ENCODE data around the gene WDR70.
"Not testable (repeated sequence)": the region's sequence is repeated elsewhere in the genome, so short reads cannot be mapped to it uniquely, and the experiment has no call there.

Gene WDR70

GRCh38 chr5:37511646-37512045 lies 132.5 kb downstream of the WDR70 start:
- in situ Hi-C loops (cut with MboI; ENCODE audit: low sequenced_read_pairs) = no loop called here

DNA sequence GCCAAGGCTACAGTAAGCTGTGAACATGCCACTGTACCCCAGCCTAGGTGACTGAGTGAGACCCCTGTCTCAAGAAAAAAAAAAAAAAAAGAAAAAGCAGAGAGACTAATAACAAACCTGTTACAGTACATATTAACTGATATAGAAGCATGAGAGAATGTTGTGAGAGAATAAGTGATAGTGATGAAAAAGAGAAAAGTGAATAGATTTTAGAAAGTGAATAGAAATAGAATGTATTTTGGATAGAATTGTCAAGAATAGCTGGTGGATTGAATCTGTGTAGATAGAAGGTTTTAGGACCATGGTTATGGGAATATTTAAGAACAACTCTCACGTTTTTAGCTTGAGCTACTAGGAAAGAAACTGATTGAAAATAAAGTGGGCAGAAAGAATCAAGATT lies 135.8 kb downstream of the WDR70 start:
- in situ Hi-C loops (cut with MboI; ENCODE audit: low sequenced_read_pairs) = no loop called here

GRCh38 chr5:37517686-37518085 lies 138.6 kb downstream of the WDR70 start:
- in situ Hi-C loops (cut with MboI; ENCODE audit: low sequenced_read_pairs) = no loop called here

DNA sequence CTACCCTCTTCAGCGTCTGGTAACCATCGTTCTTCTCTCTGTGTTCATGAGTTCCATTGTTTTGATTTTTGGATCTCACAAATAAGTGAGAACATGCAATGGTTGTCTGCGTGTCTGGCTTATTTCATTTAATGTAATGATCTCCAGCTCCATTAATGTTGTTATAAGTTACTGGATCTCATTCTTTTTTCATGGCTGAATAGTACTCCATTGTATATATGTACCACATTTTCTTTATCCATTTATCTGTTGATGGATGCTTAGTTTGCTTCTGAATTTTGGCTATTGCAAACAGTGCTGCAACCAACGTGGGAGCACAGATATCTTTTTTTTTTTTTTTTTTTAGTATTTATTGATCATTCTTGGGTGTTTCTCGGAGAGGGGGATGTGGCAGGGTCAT lies 139.2 kb downstream of the WDR70 start:
- in situ Hi-C loops (cut with MboI; ENCODE audit: low sequenced_read_pairs) = not testable (repeated sequence)

DNA sequence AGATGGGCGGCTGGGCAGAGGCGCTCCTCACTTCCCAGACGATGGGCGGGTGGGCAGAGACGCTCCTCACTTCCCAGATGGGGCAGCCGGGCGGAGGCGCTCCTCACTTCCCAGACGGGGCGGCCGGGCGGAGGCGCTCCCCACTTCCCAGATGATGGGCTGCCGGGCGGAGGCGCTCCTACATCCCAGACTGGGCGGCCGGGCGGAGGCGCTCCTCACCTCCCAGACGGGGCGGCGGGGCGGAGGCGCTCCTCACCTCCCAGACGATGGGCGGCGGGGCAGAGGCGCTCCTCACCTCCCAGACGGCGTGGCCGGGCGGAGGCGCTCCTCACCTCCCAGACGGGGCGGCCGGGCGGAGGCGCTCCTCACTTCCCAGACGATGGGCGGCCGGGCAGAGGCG lies 140.2 kb downstream of the WDR70 start:
- in situ Hi-C loops (cut with MboI; ENCODE audit: low sequenced_read_pairs) = no loop called here

GRCh38 chr5:37519807-37520206 lies 140.7 kb downstream of the WDR70 start:
- in situ Hi-C loops (cut with MboI; ENCODE audit: low sequenced_read_pairs) = no loop called here

DNA sequence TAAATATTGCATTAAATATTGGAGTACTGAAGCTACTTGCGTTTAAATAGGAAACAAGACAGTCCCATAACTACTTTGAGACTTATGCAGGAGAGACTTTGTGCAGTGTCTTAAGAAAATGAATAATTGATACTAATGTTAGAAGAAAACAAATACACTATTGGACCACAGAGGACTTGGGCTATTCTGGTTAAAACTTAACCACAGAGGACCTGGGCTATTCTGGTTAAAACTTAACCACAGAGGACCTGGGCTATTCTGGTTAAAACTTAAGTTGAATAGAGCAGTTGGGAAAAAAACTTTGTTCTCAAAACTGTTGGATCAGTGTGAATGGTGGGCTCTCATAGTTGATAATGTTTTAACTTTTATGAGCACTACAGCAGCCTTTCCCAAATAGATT lies 141.7 kb downstream of the WDR70 start:
- in situ Hi-C loops (cut with MboI; ENCODE audit: low sequenced_read_pairs) = no loop called here

DNA sequence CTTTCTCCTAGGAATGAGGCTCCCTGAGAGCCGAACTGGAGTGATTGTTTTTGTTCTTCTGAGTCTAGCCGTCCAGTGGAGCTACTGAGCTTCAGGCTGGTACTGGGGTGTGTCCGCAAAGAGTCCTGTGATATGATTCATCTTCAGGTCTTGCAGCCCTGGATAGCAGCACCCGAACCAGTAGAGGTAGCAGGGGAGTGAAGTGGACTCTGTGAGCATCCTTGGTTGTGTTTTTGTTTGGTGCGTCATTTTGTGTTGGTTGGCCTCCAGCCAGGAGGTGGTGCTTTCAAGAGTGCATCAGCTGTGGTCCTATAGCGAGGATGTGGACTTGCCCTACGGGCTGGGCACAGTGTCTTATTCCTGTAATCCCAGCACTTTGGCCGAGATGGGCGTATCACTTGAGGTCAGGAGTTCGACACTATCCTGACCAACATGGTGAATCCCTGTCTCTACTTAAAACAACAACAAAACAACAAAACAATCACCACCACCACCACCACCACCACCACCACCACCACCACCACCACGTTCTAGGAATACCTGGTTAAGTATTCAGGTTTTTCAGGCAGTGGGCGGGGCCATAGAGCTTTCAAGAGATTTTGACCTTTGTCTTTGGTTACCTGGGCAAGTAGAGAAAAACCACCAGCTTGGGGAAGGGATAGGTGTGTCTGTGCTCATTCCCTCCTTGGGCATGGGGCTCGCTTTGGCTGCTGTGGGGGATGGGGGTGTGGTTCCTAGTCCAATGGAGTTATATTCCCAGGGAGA lies 154.0 kb downstream of the WDR70 start:
- in situ Hi-C loops (cut with MboI; ENCODE audit: low sequenced_read_pairs) = no loop called here

- in situ Hi-C loops (cut with MboI; ENCODE audit: low sequenced_read_pairs) = no loop called here
Observed at GRCh38 chr5:37533851-37534250, 154.7 kb downstream of the WDR70 start.

DNA sequence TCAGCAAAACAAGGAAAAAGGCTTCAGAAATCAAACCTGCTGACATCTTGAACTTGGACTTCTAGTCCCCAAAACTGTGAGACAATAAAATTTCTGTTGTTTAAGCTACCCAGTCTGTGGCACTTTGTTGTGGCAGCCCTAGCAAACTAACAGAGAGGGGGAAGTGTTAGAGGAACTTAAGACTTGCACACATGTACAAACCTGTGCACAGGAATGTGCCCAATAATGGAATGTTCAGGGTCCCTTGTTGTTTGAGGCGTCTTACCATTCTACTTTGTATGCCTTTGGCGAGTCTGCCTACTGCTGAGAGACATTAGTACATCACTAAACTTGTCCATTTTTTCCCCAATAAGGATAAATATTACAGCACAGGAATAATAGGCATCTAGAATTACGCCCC lies 160.3 kb downstream of the WDR70 start:
- in situ Hi-C loops (cut with MboI; ENCODE audit: low sequenced_read_pairs) = no loop called here

DNA sequence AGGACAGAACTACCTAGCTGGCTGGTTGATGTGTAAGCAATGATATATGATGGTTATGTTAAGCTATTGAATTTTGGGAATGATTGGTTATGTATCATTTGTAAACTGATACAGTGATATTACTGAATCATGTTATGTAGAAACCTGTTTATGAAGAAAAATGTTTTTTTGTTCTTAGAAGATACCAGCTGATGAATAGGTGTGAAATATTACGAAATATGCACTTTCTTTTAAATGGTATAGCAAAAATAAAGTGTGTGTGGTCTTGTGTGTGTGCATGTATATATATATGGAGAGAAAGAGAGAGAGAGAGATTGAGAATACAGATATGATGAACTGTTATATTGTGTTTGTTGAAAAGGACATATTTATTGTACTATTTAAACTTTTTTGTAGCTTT lies 164.1 kb downstream of the WDR70 start:
- in situ Hi-C loops (cut with MboI; ENCODE audit: low sequenced_read_pairs) = no loop called here

GRCh38 chr5:37549411-37549810 lies 170.3 kb downstream of the WDR70 start:
- in situ Hi-C loops (cut with MboI; ENCODE audit: low sequenced_read_pairs) = no loop called here

GRCh38 chr5:37552161-37552560 lies 173.0 kb downstream of the WDR70 start:
- in situ Hi-C loops (cut with MboI; ENCODE audit: low sequenced_read_pairs) = no loop called here

DNA sequence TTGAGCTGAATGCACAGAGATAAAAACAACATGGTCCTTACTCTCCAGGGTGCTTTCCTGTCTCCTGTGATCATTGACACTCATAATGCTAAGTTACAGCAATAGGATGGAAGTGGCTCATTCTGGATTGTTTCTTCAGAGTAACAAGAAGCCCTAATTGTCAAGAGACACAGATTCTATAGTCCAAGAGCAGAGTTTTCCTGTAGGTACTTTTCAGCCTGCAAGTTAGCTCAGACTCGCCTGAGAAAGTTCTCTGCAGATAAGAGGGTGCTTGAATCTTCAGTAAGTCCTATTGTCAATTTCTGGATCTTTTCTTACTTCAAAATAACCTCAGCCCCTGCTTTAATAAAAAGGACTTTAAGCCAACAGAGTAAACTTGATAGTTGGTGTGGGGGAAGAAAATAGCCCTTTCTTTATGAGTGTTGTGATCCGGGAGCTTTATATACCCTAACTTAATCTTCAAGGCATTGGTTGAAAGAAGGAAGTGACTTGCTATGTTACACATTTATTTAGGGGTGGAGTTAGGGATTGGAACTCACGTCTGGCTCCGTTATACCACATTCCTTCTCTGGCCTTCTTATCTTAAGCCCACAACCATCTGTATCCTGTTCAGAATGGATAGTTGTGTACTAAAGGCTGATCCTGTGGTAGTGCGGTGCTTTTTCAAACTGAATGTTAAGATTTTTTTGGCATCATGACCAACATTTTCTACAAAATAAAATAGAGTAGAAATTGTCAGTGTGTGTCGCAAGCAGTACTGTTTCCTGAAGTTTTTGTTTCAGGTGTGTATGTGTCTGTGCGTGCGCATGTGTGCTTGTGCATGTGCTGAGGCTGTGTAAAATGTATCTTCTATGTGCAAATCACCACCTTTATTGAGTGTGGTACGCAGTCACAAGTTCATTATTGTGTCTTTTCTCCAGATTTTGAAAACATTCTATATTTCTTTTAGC lies 173.9 kb downstream of the WDR70 start:
- in situ Hi-C loops (cut with MboI; ENCODE audit: low sequenced_read_pairs) = no loop called here

DNA sequence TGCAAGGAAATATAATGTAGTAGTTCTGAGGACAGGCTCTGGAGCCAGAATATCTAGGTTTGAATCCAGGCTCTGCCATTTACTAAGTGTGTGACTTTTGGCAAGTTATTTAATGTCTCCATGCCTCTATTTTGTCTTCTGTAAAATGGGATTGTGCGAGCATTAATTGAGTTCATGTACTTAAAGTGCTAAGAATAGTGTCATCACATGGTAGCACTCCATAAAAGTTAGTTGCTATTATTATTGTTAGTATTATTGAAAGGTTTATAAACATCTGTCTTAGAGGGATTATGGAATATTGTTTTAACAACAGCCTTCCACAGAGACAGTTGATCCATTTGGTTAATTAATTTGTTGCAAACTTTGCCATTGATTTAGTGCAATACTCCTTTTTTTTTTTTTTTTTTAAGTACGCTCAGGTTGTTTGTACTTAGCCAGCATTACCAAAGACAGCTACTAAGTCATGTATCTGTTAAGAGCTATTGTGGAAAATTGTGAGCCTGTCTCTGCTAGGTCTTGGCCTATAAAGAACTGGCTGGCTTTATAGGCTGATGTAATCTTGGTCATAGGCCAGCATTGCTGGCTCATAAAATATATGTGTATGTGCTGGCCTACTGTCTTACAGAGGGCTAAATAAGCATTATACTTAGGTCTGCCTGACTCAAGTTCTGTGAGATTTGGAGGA lies 174.7 kb downstream of the WDR70 start:
- in situ Hi-C loops (cut with MboI; ENCODE audit: low sequenced_read_pairs) = no loop called here

DNA sequence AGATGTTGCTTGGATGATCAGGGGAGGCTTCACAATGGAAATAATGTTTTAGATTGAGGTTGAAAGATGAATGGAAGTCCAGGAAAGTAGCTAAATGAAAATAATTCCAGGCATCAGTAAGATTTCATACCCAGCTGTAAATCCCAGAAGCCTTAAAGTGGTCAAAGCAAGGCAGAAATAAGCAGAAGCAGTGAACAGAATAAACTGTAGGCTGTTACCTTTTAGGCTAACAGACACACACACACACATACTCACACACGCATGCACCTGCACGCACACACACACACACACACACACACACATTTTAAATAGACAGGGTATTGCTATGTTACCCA lies 175.3 kb downstream of the WDR70 start:
- in situ Hi-C loops (cut with MboI; ENCODE audit: low sequenced_read_pairs) = no loop called here

- in situ Hi-C loops (cut with MboI; ENCODE audit: low sequenced_read_pairs) = no loop called here
Observed at GRCh38 chr5:37554938-37555337, 175.8 kb downstream of the WDR70 start.

GRCh38 chr5:37557734-37558293 lies 178.7 kb downstream of the WDR70 start:
- in situ Hi-C loops (cut with MboI; ENCODE audit: low sequenced_read_pairs) = no loop called here

DNA sequence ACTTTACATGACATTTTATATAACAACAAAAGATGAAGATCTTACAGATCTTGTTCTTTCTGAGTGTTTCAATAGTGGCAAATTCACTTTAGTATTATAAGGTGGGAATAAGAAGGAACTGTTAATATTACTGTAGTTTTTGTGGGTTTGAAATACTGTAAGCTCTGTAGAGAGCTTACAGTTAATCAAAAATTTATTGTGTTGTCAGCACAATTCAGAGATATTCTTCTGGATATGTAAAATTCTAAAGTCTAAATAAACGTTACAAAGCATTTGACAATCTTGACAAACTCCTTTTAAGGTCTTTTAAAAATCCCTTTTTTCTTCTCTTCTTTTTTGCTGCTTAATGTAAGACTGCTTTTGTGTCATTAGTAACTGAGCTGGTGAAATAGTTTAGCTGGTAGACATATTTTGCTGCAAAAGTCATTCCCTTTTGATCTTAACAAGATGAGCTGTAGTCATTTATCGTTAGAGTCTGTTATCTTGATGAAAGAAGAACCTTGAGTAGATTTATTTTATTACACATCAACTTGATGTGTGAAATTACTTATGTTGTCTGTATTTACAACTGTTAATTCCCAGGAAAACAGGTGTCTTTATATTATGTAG lies 186.0 kb downstream of the WDR70 start:
- in situ Hi-C loops (cut with MboI; ENCODE audit: low sequenced_read_pairs) = no loop called here

- in situ Hi-C loops (cut with MboI; ENCODE audit: low sequenced_read_pairs) = no loop called here
Observed at GRCh38 chr5:37567566-37567965, 188.4 kb downstream of the WDR70 start.

Data from HL-60/S4 treated with retinoic acid at 250 ng/mL for 4 days and 3 days (cell line).